DMS53 treated with DMSO at 0.1 percent for 48 hours (cell line): ENCODE results near the gene CD1E.
"Not testable (repeated sequence)": the region's sequence is repeated elsewhere in the genome, so short reads cannot be mapped to it uniquely, and the experiment has no call there.

Experiments
- DNase-seq: peaks from one replicate; lab custom pipeline; 2025; ENCODE audit not compliant: unreplicated experiment; lab: John Stamatoyannopoulos, UW

CD1E gene

GRCh38 chr1:158353303-158354075 lies at the start of gene CD1E:
TSS of gene CD1E (plus strand) at chr1:158353894. CDS start at chr1:158353989, 95 bp downstream.
- DNase-seq, result no peak

GRCh38 chr1:158310623-158311022 lies 43.1 kb upstream of the CD1E start:
- no peak for DNase-seq

DNA sequence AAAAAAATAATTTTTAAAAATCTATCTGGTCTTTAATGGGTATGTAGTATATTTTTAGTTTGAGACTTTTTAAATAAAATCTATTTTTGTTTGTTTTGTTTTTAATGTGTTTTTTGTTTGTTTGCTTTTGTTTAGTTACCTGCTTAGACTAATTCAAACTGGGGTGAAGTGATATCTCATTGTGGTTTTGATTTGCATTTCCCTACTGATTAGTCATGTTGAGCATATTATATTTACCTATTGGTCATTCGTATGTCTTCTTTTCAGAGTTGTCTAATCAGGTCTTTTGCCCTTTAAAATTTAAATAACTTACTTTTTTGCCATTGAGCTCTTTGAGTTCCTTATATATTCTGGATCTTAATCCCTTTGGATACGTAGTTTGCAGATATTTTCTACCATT lies 42.6 kb upstream of the CD1E start:
- DNase-seq, result no peak

DNA sequence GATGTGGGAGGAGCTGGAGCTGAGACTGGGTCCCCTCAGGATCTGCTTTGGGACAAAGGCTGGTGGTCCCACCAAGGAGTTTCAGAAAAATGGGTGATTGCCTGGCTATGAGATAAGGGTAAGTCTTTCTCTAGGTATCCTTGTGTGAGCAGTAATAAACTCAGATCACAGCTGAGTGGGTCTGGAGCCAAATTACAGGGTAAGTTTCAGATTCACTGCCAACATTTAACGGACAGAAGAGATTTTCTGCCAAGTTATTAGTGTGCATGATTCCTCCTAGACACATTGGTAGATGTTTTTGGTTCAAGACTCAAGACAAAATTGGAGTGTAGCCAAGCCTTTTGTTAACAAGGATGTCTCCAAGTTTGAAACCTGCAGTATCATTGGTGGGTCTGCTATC lies 29.8 kb upstream of the CD1E start:
- no peak for DNase-seq

DNA sequence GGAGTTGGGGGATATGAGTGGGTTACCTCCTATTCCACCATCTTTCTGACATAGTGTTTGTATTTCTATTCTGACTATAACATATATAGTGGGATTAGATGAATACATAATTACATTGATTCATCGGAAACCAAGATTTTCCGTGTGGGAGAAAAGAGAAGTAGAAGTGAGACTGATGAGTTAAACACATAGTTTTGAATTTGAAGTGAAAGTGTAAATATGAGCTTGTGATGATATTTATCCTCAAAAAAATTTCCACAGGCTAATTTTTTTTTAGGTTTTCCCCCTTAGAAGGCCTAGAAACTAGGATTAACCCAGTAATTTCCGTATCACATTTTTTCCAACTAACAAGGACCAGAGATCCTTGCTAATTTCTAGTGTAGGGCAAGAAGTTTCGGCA lies 29.3 kb upstream of the CD1E start:
- no peak for DNase-seq

DNA sequence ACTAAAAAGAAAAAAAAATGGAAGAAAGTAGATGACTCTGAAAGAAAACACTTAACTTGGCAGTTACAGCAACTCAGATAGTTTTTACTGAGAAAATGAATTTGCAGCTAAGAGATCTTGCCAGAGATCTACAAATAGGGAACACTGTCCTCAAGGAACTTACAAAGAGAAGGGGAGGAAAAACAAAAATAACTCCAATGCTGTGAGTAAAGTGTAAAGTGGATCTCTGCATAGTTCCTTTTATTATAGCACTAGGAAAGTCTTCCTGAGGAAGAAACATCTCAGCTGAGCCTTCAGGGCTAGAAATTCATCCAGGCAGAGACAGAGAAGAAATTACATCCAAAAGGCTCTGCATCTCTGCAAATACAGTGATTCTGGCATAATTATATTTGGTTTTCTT lies 26.2 kb upstream of the CD1E start:
- no peak for DNase-seq

- no peak for DNase-seq
These were observed 25.3 kb upstream of the CD1E start for GRCh38 chr1:158328426-158328825.

DNA sequence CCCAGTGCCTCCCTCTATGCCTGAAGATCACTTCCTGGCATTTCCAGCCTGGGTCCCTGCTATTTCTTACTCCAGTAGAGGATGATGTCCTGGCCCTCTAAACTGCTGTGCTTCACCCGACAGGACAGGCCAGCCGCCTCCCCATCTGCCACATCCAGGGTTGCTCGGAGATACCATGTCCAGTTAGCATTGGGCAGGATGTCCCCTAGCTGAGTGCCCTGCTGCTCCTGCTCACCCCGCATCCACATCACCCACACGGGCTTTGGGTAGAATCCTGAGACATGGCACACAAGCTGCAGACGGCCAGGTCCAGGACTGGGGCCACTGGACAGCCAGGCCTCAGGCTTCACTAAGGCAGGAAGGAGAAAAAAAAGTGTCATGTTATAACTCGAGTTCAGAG lies 24.4 kb upstream of the CD1E start:
- DNase-seq, result no peak

DNA sequence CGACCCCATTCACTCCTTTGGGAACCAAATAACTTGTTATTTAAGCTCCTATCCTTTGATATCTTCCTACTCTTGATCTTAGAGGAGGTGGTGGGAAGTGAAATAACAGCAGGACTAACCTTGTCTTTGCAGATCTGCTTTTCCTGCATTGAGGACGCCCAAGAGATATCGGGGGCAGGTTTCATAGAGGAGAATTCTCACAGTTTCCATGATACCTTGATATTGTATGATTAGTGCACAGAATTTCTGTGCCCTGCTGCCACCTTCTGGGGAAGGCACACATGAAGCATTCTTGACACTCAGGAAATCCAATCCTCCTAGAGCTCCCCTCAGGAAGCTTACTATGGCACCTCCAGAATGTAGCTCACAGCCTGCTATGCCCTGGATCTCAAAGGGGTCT lies 24.0 kb upstream of the CD1E start:
- DNase-seq, result no peak

GRCh38 chr1:158330391-158331105 lies 23.1 kb upstream of the CD1E start:
- no peak for DNase-seq

DNA sequence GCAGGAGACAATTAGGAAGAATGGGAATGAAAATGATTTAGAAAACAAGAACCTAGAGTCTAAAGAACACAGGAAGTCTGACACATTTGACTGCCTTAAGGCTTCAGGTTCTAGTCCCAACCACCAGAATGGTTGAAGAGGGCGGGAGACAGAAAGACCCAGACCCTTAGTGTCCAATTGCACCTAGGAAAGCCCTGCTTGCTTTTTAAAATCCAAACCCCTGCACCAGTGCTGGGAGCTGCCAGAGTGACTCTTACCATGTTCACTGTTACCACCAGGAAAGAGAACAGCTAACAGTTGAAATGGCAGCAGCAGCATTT lies 22.6 kb upstream of the CD1E start:
- DNase-seq, result no peak

- DNase-seq, result no peak
These were observed 22.1 kb upstream of the CD1E start, which contains the start of gene CD1B for GRCh38 chr1:158331481-158332150. TSS of gene CD1B (minus strand) at chr1:158331531. CDS start at chr1:158331423, 108 bp downstream.

GRCh38 chr1:158333405-158334155 lies 20.1 kb upstream of the CD1E start:
- DNase-seq, result no peak

DNA sequence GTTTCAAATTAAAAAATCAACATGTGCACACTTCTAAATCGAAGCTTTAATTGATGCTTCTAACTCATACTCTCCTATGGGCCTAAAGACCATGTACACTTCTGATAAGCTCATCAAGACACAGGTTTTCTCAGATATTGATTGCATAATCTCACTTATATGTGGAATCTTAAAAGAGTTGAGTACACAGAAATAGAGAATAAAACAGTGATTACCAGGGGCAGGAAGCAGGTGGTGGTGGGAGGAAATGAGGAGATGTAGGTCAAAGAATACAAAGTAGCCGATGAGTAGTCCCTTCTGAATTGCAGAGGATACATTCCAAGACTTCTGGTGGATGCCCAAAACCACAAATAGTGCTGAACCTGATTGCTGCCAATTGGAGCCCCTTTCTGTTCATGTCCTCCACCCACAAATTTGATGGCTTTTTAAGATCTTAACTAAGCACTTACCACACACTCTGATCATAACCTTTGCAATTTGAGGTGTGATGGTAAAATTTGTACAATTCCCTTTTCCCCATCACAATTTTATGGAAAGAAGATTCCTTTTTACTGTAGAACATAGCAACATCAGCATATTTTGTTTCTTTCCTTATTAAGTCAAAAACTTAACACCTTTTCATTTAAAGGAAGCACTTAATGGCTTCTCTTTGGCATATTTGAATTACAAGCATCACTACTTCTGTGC lies 19.0 kb upstream of the CD1E start:
- DNase-seq, result no peak

GRCh38 chr1:158335213-158335532 lies 18.5 kb upstream of the CD1E start:
- no peak for DNase-seq

GRCh38 chr1:158336413-158336812 lies 17.3 kb upstream of the CD1E start:
- DNase-seq, result not testable (repeated sequence)

DNA sequence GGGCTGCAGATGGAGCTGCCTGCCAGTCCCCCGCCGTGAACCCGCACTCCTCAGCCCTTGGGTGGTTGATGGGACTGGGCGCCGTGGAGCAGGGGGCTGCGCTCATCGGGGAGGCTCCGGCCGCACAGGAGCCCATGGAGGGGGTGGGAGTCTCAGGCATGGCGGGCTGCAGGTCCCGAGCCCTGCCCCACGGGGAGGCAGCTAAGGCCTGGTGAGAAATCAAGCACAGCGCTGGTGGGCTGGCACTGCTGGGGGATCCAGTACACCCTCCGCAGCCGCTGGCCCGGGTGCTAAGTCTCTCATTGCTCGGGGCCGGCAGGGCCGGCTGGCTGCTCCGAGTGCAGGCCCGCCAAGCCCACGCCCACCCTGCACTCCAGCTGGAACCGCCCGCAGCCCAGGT lies 4.7 kb upstream of the CD1E start:
- DNase-seq, result not testable (repeated sequence)

- no peak for DNase-seq
These were observed 561 bp downstream of the CD1E start for GRCh38 chr1:158354255-158354654.

DNA sequence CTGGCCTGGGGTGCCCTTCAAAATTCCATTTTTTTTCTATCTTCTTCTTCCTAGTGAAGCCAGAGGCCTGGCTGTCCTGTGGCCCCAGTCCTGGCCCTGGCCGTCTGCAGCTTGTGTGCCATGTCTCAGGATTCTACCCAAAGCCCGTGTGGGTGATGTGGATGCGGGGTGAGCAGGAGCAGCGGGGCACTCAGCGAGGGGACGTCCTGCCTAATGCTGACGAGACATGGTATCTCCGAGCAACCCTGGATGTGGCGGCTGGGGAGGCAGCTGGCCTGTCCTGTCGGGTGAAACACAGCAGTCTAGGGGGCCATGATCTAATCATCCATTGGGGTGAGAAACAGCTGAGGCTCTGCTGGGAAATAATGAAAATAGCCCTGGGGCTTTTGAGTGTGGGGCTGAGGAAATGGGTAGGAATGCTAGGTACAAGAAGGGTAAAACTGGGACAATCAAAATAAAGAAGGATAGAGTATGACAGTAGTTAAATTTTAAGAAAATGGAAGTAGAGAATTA lies 2.1 kb downstream of the CD1E start:
- DNase-seq, result no peak

DNA sequence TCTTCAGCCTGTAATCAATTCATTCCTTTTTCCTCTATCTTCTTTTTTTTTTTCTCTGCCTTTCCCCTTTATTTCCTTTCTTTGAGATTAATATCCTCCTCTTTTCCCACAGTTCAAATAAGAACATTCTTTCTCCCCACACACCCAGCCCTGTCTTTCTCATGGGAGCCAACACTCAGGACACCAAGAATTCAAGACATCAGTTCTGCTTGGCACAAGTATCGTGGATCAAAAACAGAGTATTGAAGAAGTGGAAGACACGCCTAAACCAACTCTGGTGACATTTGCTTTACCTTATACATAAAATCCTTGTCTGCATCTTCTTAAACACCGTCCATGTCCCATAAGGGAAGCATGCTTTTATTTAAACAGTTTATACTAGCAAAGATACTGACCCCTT lies 2.9 kb downstream of the CD1E start:
- no peak for DNase-seq

- no peak for DNase-seq
These were observed 3.7 kb downstream of the CD1E start for GRCh38 chr1:158357441-158357840.
